Skin epidermis (tissue), 12 donors: ENCODE results near the gene STK32C.
"Not testable (repeated sequence)": the region's sequence is repeated elsewhere in the genome, so short reads cannot be mapped to it uniquely, and the experiment has no call there.

Source experiments
- H3K27ac ChIP-seq, 21 experiments: fragments of 200-600 bp; sonication (generic) in 11 of 21; one replicate each; pipeline ENCODE4 v1.5.0; 2020; ENCODE audit warnings: mild to moderate bottlenecking in 3 of 21, inconsistent platforms in 2 of 21, moderate library complexity in 2 of 21
- H3K4me3 ChIP-seq, 7 experiments: fragments of 200-600 bp; sonication (generic) in 2 of 7; one replicate each; pipeline ENCODE4 v1.5.0; 2020; ENCODE audit warnings: inconsistent platforms in 2 of 7, mild to moderate bottlenecking in 2 of 7, moderate library complexity in 1 of 7

The STK32C gene

DNA sequence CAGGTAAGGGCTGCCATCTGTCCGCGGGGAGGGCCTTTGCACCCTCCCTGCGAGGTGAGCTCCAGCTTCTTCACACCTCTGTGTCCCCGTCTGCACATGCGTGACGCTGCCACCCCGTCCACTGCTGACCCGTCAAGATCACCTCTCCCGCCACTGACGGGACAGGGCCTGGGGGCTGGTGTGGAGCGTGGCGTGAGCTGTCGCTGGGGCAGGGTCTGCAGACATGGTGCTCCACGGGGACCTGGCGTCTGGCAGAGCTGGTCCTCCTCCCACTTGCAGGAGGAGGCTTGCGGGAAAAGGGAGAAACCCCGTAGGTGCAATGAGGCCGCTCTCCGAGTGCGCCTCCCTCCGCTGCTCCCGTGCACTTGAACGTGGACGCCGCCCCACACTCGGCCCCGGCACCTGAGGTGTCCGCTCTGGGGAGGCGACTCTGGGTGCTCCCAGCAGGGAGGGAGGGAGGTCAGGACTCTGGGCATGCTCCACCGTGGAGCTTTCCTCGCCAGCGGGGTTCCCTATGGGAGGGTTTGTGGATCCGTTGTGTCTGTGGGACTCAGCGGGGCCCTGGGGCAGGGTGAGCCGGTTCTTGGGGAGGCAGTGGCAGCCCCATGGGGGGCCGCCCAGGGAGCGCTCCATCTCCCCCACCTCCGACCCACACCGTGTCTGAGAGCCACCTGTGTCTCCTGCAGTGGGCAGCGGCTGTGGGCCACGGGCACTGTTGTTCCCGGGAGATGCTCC is 138.6 kb downstream of the STK32C start:
- no peak overlapping the region for H3K27ac ChIP-seq
- H3K4me3 ChIP-seq = no peak overlapping the region

DNA sequence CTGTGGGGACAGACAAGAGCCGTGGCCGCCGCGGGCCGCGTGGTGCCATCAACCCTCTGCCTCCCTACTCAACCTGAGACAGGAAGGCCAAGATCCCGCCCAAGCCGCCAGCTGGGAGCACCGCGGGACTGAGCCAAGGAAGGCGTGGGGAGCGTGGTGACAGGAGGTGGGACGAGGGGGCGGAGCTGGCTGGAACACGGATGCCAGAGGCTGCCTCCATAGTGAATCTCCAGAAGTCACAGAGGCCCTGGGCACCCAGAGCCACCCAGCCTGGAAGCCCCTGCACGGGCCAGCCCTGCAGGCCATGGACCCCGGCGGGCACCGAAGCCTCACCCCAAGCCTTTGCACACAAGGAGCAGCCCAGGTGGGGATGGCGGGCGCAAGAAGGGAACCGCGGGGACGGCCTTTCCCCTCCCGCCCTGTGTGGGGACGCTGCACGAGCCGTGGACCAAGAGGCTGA is 139.1 kb downstream of the STK32C start:
- Histone ChIP-seq H3K27ac (no peak overlapping the region), H3K4me3 (no peak overlapping the region)

DNA sequence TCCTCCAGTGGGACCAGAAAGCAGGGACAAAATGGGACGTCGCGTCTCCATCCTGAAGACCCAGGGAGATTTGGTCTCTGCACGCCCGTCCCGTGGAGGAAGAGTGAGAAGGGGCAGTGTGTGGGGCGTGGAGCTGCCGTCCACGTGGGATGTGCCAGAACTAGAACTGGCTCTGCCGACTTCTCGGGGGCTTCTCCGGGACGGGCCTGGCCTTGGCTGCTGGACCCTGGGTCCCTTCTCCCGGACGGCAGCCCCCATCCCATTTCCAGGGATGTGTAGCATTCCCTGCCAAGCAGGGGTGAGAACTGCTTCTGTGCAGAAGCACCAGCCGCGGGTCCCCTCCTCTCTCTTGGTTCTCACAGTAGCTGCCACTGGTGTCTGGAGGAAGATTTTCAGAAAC is 139.8 kb downstream of the STK32C start:
- Histone ChIP-seq H3K27ac (no peak overlapping the region), H3K4me3 (no peak overlapping the region)

DNA sequence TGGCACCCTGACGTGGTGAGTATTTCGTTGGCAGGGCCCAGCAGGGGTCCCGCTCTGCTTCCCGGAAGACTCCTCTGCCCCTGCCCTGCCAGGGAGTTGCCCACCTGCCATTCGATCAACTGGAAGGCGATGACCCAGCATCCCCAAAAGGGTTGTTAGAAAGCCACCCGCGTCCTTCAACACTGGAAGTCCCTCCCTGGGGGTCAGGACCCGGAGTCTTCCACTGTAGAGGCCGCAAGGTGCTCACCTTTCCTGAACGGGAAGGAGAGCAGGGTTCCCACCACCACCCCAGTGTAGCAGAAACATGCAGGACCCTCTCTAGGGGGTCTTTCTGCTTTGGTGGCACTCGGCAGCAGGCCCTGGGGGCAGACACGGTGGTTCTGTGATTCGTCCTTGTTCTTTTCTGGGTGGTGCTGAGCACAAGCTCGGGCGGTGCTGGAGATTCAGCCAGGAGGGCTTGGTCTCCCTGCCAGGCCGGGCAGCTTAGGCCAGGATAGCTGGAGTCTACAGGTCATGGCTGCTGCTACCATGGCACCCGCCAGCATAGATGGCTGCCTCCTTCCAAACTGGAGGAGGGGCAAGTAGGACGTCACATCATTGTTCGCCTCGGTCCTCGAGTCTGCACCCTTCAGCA is 140.6 kb downstream of the STK32C start:
- no peak overlapping the region for H3K4me3 ChIP-seq

DNA sequence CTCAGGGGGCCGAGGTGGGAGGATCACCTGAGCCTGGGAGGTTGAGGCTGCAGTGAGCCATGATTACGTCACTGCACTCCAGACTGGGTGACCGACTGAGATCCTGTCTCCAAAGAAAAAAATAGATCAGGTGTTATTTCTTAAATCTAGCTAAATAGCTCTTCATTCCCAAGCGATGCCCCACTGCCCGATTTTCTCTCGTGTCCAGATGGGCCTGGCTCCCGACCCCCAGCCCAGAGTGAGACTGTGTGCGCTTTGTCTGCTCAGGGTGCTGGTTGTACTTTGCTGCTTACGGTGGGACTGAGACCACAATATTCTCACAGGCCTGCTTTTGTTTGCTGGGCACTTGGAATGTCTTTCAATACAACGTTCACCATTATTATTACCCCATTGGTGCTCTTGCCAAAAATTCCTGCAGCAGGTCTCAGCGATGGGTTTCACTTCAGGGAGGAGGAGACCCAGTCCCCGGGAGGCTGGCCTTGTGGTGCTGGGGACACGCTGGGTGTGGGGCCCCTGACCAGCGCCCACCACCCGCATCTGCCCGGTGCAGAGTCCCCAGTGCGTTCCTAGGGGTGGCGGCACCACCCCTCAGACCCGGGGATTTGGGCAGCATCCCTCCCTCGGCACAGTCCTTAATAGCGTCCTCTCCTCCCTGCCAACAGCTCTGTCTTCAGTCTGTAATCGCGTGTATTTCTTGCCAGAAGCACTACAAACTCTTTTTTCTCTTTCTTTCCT is 141.4 kb downstream of the STK32C start:
- no peak overlapping the region for H3K27ac ChIP-seq
- no peak overlapping the region for H3K4me3 ChIP-seq

More for the DNA sequence above, 140.6 kb downstream of the STK32C start:
- no peak overlapping the region for H3K27ac ChIP-seq

DNA sequence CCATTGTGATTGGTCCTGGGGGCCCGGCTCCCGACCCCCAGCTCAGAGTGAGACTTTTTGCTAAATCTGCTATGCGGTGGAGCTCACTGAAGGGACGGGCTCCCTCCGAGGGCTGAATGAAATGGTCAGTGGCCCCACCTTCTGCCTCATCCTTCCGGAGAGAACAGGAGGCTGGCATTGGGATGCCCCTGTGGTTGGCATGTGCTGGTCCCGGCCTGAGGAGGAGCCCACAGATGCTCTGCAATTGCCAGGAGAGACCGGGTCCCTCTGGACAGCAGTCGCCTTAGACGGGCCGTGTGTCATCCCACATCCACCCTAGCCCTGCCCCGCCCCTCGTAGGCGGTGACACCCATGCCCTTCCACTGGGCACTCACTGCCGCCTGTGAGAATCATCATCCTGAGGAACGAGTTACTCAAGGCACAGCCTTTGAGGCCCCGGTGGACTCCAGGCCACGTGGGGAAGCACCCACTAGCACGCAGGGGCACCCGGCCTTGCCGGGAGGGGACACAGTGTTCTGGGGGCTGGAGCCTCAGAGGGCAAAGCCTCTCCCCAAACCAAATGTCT is 142.3 kb downstream of the STK32C start:
- no peak overlapping the region for H3K4me3 ChIP-seq
- H3K27ac ChIP-seq = no peak overlapping the region

DNA sequence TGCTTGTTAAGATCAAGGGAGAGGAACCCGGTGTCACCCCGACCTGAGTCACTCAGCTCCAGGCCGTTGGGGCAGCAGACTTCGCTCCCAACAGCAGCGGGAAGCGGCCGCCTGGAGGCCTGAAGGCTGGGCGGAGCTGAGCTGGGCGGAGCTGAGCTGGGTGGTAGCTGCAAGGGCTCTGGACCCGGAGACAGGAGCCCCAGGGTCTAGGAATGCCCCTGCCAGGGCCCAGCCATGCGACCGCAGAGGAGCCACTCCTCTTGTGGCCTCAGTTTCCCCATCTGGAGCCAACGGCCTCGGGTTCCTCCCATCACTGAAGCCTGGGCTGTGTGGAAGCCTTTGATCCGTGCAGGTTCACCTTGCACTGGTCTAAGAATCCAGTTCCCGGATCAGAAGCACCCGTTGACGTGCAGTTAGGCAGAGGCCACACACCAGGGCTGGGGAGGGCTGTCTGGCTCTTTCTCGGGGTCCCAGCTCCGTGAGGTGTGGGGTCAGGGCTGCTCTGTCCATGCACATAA is 142.9 kb downstream of the STK32C start:
- no peak overlapping the region for H3K4me3 ChIP-seq
- H3K27ac ChIP-seq = no peak overlapping the region

DNA sequence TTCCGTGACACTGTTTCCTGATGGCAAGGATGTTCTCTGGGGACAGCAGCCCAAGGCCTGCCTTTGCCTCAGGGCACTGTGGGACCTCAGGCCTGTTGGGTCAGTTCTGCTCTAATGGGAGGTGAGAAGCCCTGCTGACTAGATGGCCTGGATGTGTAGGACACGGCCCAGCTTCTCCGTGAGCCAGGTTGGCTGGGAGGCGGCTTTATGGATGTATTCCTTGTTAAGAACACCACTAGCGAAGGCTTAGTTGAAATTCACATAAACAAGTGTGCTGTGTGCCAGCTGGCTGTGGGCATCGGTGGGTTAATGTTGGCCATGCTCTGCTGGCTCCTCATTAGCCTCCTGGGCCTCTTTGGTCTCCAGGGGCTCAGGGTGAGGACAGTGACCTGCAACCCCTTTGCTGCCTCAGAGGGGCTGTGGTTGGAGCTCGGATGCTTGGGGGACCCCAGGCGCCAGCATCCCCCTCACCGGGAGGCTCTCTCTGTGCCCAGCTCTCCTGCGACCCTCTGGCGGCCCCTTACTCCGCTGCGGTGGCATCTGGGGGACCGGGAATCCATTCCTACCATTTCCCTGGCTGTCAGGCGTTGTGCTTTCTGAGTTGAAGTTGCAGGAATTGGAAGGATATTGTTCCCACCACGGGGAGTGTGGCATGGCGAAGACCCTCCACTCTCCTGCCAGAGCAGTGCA is 143.8 kb downstream of the STK32C start:
- Histone ChIP-seq H3K4me3 (no peak overlapping the region), H3K27ac (no peak overlapping the region)

DNA sequence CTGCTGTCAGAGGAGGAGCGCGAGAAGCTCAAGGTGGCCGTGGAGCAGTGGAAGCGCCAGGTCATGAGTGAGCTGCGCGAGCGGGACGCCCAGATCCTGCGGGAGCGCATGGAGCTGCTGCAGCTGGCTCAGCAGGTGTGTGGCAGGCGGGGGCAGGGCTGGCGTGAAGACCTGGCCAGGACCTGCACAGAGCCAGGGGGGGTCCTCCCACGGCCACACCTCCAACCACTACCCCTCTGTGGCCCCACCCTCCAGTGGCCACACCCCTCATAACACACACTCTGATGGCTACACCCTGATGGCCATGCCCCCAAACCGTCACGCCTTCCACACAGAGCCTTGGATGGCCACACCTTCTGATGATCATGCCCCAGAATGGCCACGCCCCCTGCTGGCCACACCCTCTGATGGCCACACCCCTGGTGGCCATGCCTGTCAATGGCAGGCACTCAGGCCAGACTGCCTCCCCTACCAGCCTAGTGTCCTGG is 144.4 kb downstream of the STK32C start:
- no peak overlapping the region for H3K27ac ChIP-seq
- no peak overlapping the region for H3K4me3 ChIP-seq

DNA sequence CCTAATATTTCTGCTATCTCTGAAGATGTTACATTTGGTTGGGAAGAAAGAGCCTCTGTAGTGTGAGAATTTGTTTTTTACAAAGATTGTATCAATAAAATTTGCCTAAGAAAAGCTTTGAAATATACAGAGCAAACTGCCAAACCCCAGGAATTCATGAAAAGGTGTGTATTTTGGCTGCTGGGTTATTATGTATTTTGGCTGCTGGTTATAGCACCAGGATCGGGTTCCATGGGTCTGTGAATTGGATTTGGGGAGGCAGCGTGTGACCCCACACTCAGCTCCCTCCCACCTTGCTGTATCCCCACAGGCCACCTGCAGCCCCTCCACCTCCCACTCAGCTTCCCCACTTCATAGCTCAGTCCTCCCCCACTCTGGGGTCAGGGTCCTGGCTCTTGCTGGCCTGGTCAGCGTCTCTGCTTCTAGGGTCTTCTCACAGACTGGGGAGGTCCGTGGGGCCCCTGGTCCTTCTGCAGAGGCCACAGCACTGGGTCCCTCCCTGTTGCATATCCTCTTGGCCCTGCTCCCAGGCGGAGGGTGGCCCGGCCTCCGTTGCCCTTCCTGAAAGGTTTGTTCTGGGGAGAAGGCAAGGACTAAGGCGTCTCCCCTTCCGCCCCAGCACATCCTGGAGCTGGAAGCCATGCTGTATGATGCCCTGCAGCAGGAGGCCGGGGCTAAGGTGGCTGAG is 145.0 kb downstream of the STK32C start:
- Histone ChIP-seq H3K27ac (no peak overlapping the region), H3K4me3 (no peak overlapping the region)

DNA sequence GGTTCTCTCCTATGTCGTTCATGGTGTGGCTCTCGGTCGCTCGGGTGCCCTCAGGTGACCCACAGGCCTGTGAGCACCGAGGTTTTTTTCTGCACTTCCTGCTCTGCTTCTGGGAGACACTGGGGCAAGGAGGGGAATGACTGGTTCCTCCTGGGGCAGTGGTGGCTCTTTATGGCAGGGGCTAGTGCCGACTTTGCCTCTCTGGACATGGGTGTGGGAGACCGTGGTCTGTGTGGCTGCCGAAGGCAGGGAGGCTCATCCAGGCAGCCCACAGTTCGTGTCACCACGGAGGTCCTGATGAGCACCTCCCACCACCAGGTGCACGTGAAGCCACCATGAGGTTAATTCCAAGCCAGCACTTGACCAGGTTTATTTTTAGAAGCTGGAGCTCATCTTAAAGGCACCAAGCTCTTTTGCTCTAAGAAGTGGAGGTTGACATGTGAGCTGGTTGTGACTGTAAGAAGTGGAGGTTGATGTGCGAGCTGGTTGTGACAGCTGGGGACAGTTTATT is 145.7 kb downstream of the STK32C start:
- Histone ChIP-seq H3K27ac (peak overlapping the region in 1 of 21 experiments; percentile 21), H3K4me3 (no peak overlapping the region)

DNA sequence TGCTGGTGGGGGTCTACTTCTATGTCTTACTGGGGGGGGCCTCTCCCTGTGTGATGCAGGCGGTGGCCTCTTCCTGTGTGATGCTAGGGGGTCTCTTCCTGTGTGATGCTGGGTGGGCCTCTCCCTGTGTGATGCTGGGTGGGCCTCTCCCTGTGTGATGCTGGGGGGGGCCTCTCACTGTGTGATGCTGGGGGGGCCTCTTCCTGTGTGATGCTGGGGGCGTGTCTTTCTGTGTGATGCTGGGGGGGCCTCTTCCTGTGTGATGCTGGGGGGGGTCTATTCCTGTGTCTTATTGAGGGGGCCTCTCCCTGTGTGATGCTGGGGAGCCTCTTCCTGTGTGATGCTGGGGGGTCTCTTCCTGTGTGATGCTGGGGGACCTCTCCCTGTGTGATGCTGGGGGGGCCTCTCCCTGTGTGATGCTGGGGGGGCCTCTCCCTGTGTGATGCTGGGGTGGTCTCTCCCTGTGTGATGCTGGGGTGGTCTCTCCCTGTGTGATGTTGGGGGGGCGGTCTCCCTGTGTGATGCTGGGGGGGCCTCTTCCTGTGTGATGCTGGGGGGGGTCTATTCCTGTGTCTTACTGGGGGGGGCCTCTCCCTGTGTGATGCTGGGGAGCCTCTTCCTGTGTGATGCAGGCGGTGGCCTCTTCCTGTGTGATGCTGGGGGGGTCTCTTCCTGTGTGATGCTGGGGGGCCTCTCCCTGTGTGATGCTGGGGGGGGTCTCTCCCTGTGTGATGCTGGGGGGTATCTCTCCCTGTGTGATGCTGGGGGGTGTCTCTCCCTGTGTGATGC is 146.7 kb downstream of the STK32C start:
- not testable (repeated sequence) for H3K27ac ChIP-seq, H3K4me3 ChIP-seq

DNA sequence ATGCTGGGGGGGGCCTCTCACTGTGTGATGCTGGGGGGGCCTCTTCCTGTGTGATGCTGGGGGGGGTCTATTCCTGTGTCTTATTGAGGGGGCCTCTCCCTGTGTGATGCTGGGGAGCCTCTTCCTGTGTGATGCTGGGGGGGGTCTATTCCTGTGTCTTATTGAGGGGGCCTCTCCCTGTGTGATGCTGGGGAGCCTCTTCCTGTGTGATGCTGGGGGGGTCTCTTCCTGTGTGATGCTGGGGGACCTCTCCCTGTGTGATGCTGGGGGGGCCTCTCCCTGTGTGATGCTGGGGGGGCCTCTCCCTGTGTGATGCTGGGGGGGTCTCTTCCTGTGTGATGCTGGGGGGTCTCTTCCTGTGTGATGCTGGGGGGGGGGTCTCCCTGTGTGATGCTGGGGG is 147.5 kb downstream of the STK32C start:
- not testable (repeated sequence) for H3K4me3 ChIP-seq, H3K27ac ChIP-seq

DNA sequence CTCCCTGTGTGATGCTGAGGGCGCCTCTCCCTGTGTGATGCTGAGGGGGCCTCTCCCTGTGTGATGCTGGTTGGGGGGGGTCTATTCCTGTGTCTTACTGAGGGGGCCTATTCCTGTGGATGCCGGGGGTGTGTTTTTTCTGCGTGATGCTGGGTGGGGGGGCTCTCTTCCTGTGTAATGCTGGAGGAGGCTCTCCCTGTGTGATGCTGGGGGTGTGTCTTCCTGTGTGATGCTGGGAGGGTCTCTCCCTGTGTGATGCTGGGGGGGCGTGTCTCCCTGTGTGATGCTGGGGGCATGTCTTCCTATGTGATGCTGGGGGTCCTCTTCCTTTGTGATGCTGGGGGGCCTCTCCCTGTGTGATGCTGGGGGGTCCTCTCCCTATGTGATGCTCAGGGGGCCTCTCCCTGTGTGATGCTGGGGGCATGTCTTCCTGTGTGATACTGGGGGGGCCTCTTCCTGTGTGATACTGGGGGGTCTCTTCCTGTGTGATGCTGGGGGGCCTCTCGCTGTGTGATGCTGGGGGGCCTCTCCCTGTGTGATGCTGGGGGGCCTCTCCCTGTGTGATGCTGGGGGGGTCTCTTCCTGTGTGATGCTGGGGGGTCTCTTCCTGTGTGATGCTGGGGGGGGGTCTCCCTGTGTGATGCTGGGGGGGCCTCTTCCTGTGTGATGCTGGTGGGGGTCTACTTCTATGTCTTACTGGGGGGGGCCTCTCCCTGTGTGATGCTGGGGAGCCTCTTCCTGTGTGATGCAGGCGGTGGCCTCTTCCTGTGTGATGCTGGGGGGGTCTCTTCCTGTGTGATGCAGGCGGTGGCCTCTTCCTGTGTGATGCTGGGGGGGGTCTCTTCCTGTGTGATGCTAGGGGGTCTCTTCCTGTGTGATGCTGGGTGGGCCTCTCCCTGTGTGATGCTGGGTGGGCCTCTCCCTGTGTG is 148.2 kb downstream of the STK32C start:
- not testable (repeated sequence) for H3K27ac ChIP-seq, H3K4me3 ChIP-seq

DNA sequence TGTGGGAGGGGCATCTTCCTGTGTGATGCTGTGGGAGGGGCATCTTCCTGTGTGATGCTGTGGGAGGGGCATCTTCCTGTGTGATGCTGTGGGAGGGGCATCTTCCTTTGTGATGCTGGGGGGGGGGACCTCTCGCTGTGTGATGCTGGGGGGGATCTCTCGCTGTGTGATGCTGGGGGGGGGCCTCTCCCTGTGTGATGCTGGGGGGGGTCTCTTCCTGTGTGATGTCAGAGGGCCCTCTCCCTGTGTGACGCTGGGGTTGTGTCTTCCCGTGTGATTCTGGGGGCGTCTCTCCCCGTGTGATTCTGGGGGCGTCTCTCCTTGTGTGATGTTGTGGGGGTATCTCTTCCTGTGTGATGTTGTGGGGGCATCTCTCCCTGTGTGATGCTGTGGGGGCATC is 148.9 kb downstream of the STK32C start:
- Histone ChIP-seq H3K4me3 (no peak overlapping the region), H3K27ac (no peak overlapping the region)

DNA sequence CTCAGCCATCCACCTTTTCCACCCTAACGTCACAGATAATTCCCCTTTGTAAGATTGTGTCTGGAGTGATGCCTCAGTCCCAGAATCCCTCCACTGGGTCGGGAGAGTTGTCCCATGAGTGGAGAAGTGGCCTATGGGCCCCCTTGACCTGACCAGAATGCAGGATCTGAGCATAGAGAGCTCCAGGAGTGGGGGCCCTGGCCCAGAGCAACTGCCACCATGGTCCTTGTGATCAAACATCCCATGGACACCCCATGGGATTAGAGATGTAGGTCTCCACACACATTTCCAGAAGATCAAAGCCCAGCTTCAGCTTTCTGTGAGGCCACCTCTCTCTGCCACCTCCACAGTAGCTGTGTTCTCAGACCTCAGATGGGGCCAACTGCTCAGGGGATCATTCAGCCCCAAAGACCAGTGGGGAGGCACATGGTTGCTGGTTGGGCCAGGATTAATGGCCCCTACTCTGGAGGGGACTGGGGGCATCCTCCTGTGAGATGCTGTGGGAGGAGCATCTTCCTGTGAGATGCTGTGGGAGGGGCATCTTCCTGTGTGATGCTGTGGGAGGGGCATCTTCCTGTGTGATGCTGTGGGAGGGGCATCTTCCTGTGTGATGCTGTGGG is 149.5 kb downstream of the STK32C start:
- Histone ChIP-seq H3K27ac (no peak overlapping the region), H3K4me3 (no peak overlapping the region)
